ENCODE data around the gene LPP. TPM values are rescaled to one million over a fixed set of nuclear protein-coding genes. Genes with fewer than 3 reads are reported as not detected.

The LPP gene
- total RNA-seq, 1 experiment from 2014 or later = 148 TPM

GRCh38 chr3:188446014-188446413 lies 292.1 kb downstream of the LPP start:
- TF ChIP-seq, protein P1, sequence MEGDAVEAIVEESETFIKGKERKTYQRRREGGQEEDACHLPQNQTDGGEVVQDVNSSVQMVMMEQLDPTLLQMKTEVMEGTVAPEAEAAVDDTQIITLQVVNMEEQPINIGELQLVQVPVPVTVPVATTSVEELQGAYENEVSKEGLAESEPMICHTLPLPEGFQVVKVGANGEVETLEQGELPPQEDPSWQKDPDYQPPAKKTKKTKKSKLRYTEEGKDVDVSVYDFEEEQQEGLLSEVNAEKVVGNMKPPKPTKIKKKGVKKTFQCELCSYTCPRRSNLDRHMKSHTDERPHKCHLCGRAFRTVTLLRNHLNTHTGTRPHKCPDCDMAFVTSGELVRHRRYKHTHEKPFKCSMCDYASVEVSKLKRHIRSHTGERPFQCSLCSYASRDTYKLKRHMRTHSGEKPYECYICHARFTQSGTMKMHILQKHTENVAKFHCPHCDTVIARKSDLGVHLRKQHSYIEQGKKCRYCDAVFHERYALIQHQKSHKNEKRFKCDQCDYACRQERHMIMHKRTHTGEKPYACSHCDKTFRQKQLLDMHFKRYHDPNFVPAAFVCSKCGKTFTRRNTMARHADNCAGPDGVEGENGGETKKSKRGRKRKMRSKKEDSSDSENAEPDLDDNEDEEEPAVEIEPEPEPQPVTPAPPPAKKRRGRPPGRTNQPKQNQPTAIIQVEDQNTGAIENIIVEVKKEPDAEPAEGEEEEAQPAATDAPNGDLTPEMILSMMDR (conservative IDR thresholded peaks at IDR 0.05) = no peak
- no peak for TF ChIP-seq EZH2 (IDR thresholded peaks at IDR 0.05; ENCODE audit: low read depth)
- Histone ChIP-seq H3K4me1 (replicated peaks; ENCODE audit: insufficient read depth) (no peaks in the 10 kb centered on the region), H3K27me3 (ENCODE audit: insufficient read depth, low read depth) (no peaks in the 10 kb centered on the region), H3K9me3 (ENCODE audit: insufficient read depth, low read depth) (0 out of 2 replicates have a peak, but pooled peaks cover 3% of the 10 kb centered on the region), H2AFZ (no peak overlapping the region), H3K4me2 (no peak overlapping the region), H3K9me2 (ENCODE audit: insufficient read depth) (no peaks in the 10 kb centered on the region; the same call in 1 of the 2 replicates), H3K27ac (no peak overlapping the region), H3K36me3 (ENCODE audit: low read depth) (no peaks in the 10 kb centered on the region), H3K79me2 (ENCODE audit: low read depth) (no peaks in the 10 kb centered on the region), H4K20me1 (ENCODE audit: insufficient read depth) (no peaks in the 10 kb centered on the region), H3K4me3 (no peak overlapping the region), H3F3A (ENCODE audit: insufficient read depth, low read depth) (no peaks in the 10 kb centered on the region)
- DNase-seq = no peak
- BruUV-seq (replicated peaks) = no TSS peak
- ChIA-PET CTCF (no interaction called here), POLR2A (ENCODE audit: unreplicated experiment) (no interaction called here)
- intact Hi-C loops (cut with micrococcal nuclease; ENCODE audit: unreplicated experiment) = no loop called here

DNA sequence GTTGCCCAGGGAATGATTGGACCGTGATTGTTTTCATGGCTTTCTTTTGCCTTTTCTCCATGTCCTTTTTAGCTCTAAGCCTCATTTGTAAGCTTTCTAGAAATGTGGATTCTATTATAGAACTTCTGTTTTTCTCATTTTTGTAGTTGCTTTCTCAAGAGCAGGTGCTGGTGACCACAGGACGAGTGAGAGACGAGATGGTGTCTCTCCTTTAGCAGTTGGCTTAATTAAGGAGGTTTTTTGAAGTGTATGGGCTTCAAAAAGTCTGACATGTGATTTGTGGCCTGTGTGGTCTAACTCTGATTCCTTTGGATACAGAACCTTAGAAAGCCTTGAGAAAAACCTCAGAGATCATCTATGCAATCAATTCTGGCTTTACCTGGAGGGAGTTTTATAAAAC lies 292.8 kb downstream of the LPP start:
- Histone ChIP-seq H4K20me1 (ENCODE audit: insufficient read depth) (no peaks in the 10 kb centered on the region), H3K4me2 (no peak overlapping the region), H3K36me3 (ENCODE audit: low read depth) (no peaks in the 10 kb centered on the region), H3F3A (ENCODE audit: insufficient read depth, low read depth) (no peaks in the 10 kb centered on the region), H3K79me2 (ENCODE audit: low read depth) (no peaks in the 10 kb centered on the region), H3K4me3 (no peak overlapping the region), H3K9me2 (ENCODE audit: insufficient read depth) (no peaks in the 10 kb centered on the region; the same call in 1 of the 2 replicates), H3K9me3 (ENCODE audit: insufficient read depth, low read depth) (0 out of 2 replicates have a peak, but pooled peaks cover 3% of the 10 kb centered on the region), H3K27me3 (ENCODE audit: insufficient read depth, low read depth) (no peaks in the 10 kb centered on the region), H3K27ac (no peak overlapping the region), H2AFZ (no peak overlapping the region), H3K4me1 (replicated peaks; ENCODE audit: insufficient read depth) (no peaks in the 10 kb centered on the region)
- intact Hi-C loops (cut with micrococcal nuclease; ENCODE audit: unreplicated experiment) = no loop called here
- no TSS peak for BruUV-seq (replicated peaks)
- ChIA-PET CTCF (no interaction called here), POLR2A (ENCODE audit: unreplicated experiment) (no interaction called here)
- TF ChIP-seq, protein P1 (conservative IDR thresholded peaks at IDR 0.05) = no peak
- TF ChIP-seq EZH2 (IDR thresholded peaks at IDR 0.05; ENCODE audit: low read depth) = no peak
- no peak for DNase-seq

DNA sequence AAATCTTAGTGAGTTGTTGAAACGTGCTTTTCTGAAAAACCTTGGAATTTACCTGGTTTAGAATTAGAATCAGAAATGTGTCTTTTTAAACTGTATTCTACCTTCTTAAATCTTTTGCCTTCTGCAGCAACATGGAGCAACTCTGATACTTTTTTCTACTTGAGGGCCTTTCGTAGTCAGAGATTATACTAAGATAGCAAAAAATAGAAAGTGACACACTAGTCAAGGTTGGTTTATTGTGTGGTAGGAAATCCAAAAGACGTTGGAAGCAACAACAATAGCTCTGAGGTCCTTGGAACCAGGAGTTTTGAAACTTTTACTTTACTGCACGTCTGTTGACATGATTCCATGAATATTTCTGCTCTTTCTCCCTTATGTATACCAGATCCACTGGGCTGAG lies 294.9 kb downstream of the LPP start:
- BruUV-seq (replicated peaks) = no TSS peak
- H3K4me2 ChIP-seq = no peak overlapping the region
- H3K9me2 ChIP-seq (ENCODE audit: insufficient read depth) = no peaks in the 10 kb centered on the region; the same call in 1 of the 2 replicates
- no peaks in the 10 kb centered on the region for H4K20me1 ChIP-seq (ENCODE audit: insufficient read depth)
- no peak overlapping the region for H3K4me3 ChIP-seq
- CTCF ChIA-PET = no interaction called here
- no peaks in the 10 kb centered on the region for H3K4me1 ChIP-seq (replicated peaks; ENCODE audit: insufficient read depth)
- POLR2A ChIA-PET (ENCODE audit: unreplicated experiment) = no interaction called here
- DNase-seq = no peak
- H3K36me3 ChIP-seq (ENCODE audit: low read depth) = no peaks in the 10 kb centered on the region
- intact Hi-C loops (cut with micrococcal nuclease; ENCODE audit: unreplicated experiment) = no loop called here
- 0 out of 2 replicates have a peak, but pooled peaks cover 3% of the 10 kb centered on the region for H3K9me3 ChIP-seq (ENCODE audit: insufficient read depth, low read depth)
- H3K27me3 ChIP-seq (ENCODE audit: insufficient read depth, low read depth) = no peaks in the 10 kb centered on the region
- H3K79me2 ChIP-seq (ENCODE audit: low read depth) = no peaks in the 10 kb centered on the region
- no peak for TF ChIP-seq EZH2 (IDR thresholded peaks at IDR 0.05; ENCODE audit: low read depth)
- TF ChIP-seq, protein P1 (conservative IDR thresholded peaks at IDR 0.05) = no peak
- H3K27ac ChIP-seq = no peak overlapping the region
- no peaks in the 10 kb centered on the region for H3F3A ChIP-seq (ENCODE audit: insufficient read depth, low read depth)
- H2AFZ ChIP-seq = no peak overlapping the region

Measured in PC-9 (cell line).